ENCODE data around the gene BMP7.

The BMP7 gene

GRCh38 chr20:57147185-57147584 lies 119.3 kb downstream of the BMP7 start:
- no peak for DNase-seq (ENCODE audit: low read depth)

GRCh38 chr20:57146155-57146554 lies 120.3 kb downstream of the BMP7 start:
- no peak for DNase-seq (ENCODE audit: low read depth)

DNA sequence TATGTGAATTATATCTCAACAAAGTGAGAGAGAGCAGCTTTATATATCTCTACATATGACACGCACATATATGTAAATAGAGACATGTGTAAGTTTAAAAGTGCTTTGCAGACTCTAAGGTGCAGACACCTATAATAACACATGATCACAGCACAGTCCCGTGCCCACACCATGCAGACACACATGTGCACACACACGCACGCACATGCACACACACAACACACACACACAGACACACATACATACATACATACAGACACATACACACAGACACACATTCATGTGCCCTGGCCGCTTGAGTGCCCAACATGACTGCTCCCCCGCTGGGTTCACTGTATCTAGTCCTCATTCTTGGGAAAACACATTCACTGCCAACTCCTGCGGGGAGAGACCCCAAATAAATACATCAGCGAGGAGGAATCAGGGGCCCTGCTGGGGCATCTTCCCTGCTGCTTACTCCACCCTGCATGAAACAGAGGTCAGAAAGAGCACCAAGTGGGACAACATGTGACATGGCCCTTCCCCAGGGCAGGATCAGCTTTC lies 121.3 kb downstream of the BMP7 start:
- DNase-seq (ENCODE audit: low read depth) = no peak

- DNase-seq (ENCODE audit: low read depth) = no peak
Observed at GRCh38 chr20:57143173-57143572, 123.3 kb downstream of the BMP7 start.

DNA sequence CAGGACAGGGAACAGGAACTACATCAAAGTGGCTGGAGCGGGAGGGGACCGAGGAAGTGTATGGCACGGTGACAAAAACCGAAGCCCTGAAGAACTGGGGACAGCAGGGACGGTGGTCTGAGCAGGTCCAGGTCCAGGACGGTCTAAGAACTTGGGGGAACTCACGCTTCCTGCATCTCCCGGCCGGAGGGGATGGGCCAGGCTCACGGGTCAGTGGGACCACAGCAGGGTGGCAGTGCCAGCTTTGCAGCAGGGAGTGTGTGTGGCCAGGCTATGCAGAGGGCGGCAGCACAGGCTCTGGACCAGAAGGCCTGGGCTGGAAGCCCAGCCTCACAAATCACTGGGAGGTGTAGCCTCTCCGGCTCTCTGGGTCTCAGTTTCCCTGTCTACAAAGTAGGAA lies 123.8 kb downstream of the BMP7 start:
- DNase-seq (ENCODE audit: low read depth) = no peak

GRCh38 chr20:57141492-57141891 lies 124.9 kb downstream of the BMP7 start:
- DNase-seq (ENCODE audit: low read depth) = no peak

DNA sequence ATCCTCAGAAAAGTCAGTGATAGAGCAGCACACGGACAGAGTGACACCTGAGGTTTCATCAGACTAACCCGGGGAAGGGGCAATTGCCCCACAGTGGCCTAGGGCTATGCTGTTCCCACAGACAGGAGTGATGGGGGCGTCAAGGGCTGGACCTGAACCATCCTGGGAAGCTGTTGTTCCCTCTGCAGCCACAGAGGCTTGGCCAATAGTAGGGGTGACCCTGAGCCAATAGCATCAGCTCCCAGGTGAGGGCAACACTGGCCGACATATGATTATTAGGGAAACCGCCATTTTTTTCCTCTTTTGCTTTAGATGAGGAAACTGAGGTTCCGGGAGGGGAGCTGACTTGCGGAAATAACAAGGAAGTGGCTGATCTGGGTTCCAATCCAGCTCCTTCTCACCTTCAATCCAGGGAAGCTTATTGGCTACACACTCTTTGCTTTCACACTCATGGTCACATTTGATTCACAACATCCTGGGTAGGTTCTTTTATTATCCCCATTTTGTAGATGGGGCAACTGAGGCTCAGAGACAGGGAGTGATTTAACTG lies 126.0 kb downstream of the BMP7 start:
- DNase-seq (ENCODE audit: low read depth) = no peak

DNA sequence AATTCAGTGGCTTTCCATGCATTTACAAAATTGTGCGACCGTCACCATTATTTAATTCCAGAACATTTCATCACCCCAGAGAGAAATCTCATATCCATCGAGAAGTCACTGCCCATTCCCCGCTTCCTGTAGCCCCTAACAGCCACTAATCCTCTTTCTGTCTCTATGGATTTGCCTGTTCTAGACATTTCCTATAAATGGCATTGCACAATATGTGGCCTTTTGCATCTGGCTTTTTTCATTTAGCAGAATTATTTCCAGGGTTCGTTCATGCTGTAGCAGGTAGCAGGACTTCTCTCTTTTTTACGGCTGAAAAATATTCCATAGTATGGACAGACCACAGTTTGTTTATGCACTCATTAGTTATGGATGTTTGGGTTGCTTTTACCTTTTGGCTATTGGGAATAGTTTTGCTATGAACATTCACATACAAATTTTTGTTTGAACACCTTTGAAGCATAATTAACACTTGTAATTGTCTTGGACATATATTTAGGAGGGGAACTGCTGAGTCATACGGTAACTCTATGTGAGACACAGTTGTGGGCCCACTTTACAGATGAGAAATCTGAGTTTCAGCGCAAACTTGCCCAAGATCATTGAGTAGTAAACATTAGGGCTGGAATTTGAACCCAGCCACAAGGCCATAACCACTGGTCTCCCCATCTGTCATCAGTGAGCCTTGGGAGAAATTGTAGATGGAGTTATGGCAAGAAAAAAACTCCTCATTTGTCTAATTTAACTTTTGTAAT lies 126.9 kb downstream of the BMP7 start:
- no peak for DNase-seq (ENCODE audit: low read depth)

- no peak for DNase-seq (ENCODE audit: low read depth)
Observed at GRCh38 chr20:57138198-57138995, 128.0 kb downstream of the BMP7 start.

GRCh38 chr20:57137676-57138075 lies 128.8 kb downstream of the BMP7 start:
- no peak for DNase-seq (ENCODE audit: low read depth)

DNA sequence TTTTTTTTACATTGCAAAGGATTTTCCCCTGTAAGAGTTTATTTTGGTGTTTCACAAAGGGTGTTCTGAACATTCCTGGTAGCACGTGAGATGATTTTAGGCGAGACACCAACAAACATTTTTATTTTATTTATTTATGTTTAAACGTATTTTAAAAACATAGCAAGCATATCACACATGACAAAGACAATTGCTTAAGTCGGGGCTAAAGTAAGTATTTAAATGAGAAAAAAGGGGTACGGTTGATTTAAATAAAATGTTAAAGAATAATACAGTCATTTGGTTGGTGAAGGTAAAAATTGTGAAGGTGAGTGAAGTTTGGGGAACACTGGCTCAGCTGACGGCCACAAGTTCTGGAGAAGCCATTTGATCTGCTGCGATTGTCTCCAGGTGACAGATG lies 129.7 kb downstream of the BMP7 start:
- no peak for DNase-seq (ENCODE audit: low read depth)

GRCh38 chr20:57135875-57136274 lies 130.6 kb downstream of the BMP7 start:
- DNase-seq (ENCODE audit: low read depth) = no peak

- no peak for DNase-seq (ENCODE audit: low read depth)
Observed at GRCh38 chr20:57134804-57135203, 131.6 kb downstream of the BMP7 start.

DNA sequence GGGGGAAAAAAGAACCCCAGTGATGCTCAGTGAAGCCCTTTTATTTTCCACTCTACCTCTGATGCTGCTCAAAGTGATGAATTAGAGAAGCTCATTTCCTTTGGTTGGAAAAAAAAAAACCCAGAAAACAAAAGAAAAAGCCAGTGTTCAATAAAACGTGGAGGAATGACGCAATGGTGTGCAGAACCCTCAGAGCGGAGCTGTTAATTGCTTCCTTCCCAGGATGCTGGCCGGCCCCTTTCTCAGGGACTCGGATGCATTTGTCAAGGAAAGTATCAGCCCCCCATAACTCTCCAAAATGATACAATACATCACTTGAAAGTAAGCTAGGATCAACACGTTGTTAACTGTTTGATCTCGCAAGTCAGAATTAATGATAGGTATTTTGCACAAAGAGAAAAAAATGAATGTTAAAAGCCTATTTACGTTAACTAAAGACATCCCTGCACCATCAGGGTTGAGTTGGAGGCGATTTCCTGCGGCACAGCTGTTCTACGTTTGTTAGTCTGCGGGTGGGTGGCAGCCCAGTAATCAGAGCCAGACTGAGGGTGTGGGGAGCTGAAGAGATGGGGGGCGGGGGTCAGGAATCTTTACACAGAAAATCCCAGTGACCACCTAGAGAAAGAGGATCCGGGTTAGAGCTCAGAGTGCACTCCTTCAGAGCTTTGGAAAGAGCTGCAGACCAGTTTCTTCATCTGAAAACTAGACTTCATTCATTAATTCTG lies 132.4 kb downstream of the BMP7 start:
- DNase-seq (ENCODE audit: low read depth) = no peak

DNA sequence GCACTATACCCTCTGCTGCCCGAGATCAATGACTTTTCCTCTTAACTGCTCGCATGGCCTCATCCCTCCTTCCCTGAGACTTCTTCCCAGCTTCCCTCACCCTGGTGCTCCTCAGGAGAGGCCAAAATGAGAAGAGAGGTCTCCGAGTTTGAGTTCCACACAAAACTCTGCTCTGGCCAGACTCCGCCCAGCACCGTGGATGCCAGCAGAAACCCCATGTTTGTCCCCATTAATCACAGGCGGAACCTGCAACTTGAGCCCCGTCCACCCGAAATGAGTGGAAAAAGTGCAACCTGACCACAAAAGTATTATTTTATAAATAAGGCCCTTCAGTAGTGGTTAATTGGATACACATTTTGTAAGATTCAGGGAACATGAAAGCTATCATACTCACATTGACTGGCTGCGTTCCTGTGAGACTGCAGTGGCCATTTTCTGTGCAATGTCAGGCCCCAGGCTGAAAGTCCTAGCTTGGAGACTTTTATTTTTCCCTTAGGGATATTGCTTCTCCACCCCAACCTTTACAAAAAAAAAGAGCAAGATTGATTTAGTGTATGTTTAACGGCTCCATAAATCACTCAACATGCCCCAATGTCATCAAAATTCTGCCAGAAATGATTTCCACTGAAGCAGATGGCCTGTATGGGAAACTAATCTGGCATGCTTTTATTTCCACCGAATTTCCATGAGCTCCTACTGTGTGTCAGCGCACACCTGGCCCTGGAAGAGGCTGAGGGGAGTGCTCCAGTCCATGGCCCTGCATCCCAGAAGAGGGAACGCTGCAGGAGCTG lies 134.6 kb downstream of the BMP7 start:
- no peak for DNase-seq (ENCODE audit: low read depth)

DNA sequence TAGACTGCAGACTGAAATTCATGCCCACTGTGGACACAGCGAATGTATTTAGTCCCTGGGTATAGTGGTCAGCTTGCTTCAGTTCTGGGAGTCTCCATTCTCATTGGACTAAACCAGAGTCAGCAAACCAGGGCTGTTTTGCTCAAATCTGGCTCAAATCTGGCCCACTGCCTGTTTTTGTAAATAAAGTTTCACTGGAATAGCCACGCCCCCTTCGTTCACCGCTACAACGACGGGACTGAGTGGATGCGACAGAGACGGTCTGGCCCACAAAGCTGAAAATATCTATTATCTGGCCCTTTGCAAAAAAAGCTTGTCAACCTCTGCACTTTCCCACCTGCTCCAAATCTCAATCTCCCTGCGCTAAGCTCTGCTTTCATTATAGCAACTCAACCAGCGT lies 135.4 kb downstream of the BMP7 start:
- DNase-seq (ENCODE audit: low read depth) = no peak

- DNase-seq (ENCODE audit: low read depth) = no peak
Observed at GRCh38 chr20:57130160-57130772, 136.2 kb downstream of the BMP7 start.

DNA sequence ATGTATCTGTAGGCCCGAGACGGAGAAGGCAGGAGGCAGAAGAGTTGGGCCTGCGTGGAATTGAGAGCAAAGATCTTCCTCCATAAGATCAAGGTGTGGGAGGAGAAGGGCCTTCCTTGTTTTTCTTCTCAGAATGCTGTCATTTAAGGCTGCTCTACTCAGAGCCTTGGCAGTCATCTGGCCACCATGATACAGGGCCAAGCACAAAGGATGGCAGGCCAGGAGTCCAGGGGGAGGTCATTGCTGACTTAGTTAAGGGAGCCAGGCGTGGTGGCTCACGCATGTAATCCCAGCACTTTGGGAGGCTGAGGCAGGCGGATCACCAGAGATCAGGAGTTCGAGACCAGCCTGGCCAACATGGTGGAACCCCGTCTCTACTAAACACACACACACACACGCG lies 137.1 kb downstream of the BMP7 start:
- DNase-seq (ENCODE audit: low read depth) = no peak

DNA sequence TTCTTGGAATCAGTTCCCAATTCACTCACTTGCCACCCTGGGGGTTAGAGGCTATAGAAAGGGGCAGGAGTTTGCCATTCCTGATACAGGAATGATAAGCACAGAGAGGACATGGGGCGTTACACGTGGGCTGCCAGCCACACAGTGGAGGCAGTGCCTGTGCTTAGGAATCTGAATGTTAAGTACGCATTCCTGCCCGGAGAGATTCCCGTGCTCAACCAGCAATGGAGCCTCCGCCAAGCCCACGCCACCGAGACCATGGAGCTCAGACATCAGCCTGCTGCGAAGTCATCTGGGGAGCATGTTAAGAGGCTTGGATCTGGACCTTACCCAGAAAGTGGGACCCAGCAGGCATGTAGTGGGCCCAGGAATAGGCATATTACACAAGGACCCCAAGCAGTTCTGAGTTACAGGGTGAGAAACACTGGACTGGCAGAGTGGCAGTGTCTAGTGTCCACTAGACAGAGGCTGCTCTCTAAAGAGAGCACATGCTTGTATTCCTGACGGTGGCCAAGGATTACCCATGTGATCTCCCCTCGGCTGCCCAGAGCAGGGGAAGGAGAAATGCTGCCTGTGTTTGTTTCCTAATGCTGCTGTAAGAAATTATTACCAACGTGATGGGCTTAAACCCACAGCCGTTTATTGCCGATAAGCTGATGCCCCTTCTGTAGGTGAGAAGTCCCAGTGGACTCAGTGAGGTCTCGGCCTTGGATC lies 138.2 kb downstream of the BMP7 start:
- no peak for DNase-seq (ENCODE audit: low read depth)

DNA sequence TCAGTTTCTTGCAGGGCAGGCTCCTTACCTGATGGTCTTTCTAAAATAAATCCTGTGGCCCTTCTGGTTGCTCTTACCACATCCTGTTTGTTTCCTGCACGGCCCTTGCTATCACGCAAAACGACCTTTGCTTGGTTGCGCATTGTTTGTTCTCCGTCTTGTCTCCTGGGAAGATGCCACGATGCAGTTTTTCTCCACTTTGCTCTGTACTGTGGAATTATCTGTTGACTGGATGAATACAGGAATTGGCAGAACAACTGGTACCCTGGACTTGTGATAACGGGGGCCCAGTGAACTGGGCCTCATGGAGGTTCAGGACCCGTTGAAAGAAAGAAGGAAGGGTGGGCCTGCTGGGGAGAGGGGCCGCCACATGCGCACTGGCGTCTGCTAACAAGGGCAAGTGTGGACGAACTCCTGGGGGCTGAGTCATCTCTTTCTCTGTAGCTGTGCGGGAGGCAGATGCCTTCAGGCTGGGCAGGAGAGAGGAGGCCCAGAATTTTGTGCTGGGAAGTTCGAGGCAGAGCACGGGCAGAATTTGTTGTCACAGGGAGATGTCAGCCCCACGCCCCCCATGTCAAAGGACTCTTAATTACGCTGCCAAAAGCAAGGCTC lies 139.9 kb downstream of the BMP7 start:
- no peak for DNase-seq (ENCODE audit: low read depth)

Data from fibroblast of gingiva (primary cell).